ENCODE results near the gene IGSF8. TPM values are rescaled to one million over a fixed set of nuclear protein-coding genes. Genes with fewer than 3 reads are reported as not detected.

Gene IGSF8
- 22.4 TPM for total RNA-seq

- DNase-seq (ENCODE audit: low spot score): peak; percentile 96
Measured at GRCh38 chr1:160097911-160098851, at the start of gene IGSF8. TSS of gene IGSF8 (minus strand) at chr1:160098619. CDS start at chr1:160098472, 147 bp downstream.

- DNase-seq (ENCODE audit: low spot score): no peak
Measured at GRCh38 chr1:160148121-160148520, 49.7 kb upstream of the IGSF8 start.

- no peak for DNase-seq (ENCODE audit: low spot score)
Measured at GRCh38 chr1:160146107-160146506, 47.7 kb upstream of the IGSF8 start.

DNA sequence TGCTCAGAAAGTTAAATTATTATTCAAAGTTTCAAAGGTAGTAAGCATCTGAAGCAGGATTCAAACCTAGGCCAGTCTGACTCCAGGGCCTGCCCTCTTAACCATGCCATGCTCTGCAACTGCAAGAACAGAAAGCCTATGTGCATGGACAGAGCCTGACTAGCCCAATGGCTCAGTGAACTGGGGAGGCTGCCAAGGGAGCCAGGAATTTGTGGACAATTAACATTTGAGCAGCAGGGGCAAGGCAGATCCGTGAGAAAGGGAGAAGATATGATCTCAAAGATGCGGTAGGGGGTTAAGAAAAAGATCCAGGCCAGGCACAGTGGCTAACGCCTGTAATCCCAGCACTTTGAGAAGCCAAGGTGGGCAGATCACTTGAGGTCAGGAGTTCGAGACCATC, 46.5 kb upstream of the IGSF8 start:
- no peak for DNase-seq (ENCODE audit: low spot score)

- DNase-seq (ENCODE audit: low spot score): no peak
Measured at GRCh38 chr1:160143695-160144094, 45.3 kb upstream of the IGSF8 start.

DNA sequence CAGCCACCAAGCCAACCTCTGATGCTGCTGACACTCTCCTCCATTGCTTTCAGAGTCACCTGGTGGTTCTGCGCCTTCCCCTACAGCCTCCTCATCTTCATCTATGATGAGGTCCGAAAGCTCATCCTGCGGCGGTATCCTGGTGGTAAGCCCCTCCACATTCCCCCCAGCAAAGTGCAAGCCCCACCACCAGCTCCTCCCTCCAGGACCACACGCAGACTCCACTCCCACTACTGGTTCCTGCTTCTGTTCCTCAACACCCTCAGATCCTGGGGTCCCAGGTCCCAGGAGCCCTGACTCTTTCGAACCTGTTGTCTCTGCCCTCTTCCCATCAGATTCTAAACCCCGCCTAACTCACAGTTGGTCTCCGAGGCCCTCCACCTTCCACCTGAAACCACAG, 41.4 kb upstream of the IGSF8 start:
- no peak for DNase-seq (ENCODE audit: low spot score)

- DNase-seq (ENCODE audit: low spot score): no peak
Measured at GRCh38 chr1:160137216-160137862, 38.9 kb upstream of the IGSF8 start.

DNA sequence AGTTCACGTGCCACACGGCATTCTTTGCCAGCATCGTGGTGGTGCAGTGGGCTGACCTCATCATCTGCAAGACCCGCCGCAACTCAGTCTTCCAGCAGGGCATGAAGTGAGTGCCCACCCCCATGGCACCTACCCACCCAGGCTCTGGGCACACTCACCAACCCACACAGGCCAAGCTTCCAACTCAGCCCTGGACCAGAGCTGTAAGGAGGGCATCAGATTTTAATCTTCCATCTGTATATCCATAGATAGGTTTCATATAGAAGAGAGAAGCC, 38.4 kb upstream of the IGSF8 start:
- no peak for DNase-seq (ENCODE audit: low spot score)

DNA sequence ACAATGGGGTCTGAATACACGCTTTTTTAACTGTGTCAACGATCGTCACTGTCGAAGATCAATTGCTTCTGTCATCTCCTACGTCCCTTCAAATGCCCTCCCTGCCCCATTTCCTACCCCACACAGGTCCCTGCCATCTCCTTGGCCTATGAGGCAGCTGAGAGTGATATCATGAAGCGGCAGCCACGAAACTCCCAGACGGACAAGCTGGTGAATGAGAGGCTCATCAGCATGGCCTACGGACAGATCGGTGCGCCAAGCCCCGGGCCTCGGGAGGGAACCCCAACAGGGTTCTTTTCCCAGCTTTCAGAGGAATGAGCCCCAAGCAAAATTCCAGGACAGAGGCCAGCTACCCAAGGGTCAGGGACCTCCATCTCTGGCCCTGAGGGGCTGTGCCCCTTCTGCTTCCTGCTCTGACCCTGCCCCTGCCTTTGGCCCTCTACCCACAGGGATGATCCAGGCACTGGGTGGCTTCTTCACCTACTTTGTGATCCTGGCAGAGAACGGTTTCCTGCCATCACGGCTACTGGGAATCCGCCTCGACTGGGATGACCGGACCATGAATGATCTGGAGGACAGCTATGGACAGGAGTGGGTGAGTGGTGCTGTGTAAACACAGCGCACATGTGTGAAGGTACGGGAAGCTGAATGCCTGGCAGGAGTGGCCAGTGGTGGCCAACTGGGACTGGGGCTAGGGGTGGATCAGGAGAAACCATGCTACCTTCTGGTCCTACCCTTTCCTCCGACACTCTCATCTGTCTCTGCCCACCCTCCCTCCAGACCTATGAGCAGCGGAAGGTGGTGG, 37.9 kb upstream of the IGSF8 start:
- DNase-seq (ENCODE audit: low spot score): no peak

- no peak for DNase-seq (ENCODE audit: low spot score)
Measured at GRCh38 chr1:160134791-160135572, 36.6 kb upstream of the IGSF8 start.

DNA sequence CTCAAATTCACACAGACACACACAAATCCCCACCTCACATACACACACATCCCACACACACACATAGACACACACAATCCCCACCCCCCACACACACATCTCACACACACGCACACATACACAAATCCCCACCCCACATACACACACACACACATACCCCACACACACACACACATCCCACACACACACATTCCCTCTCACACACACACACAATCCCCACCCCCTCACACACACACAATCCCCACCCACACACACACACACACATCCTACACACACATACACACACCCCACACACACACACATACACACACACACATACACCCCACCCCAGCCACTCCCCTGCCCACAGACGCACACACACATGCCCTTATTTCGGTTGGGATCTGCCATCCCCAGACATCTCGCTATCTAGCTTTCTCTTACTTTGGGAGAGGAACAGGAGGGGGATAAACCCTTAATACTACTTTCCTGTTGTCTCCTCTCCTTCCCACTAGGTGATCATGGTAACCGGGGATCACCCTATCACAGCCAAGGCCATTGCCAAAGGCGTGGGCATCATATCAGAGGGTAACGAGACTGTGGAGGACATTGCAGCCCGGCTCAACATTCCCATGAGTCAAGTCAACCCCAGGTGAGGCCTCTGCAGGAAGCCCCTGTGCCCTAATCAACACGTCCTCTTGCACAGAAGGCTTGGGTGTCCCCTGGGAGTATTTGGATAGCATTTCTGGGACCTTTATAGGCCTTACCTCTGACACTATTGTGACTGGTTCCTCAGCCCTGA, 35.8 kb upstream of the IGSF8 start:
- no peak for DNase-seq (ENCODE audit: low spot score)

DNA sequence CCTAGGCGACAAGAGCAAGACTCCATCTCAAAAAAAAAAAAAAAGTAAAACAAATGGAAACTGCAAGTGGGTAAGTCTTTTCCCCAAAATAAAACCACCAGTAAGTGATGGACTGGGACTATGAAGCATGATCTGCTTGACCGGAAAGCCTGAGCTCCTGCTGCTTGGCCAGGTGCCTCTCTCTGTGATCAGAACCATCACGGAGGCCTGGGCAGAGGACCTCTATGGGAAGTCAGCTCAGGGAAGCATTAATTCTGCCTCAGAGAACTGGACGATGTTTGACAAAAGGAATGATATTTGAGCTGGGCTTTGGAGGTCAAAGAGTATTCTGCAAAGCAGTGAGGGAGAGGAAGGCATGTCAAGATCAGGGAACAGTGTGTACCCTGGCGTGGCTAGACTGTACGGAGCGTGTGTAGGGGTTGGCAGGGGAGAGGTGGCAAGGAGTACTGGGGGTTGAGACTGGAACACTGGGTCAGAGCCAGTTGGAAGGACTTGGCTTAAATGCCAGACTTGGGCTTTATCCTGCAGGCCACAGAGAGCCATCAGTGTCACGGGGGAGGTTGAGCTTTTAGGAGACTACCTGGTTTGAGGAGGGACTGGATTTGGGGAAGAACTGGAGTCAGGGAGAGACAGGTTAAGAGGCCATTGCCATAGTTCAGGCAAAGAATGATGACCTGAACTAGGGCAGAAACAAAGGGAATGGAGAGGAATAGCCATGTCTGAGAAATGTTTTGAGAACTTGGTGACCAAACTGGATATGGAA, 33.6 kb upstream of the IGSF8 start:
- DNase-seq (ENCODE audit: low spot score): no peak

- DNase-seq (ENCODE audit: low spot score): no peak
Measured at GRCh38 chr1:160130939-160131338, 32.5 kb upstream of the IGSF8 start.

- no peak for DNase-seq (ENCODE audit: low spot score)
Measured at GRCh38 chr1:160130486-160130885, 32.1 kb upstream of the IGSF8 start.

- no peak for DNase-seq (ENCODE audit: low spot score)
Measured at GRCh38 chr1:160129966-160130365, 31.5 kb upstream of the IGSF8 start.

- DNase-seq (ENCODE audit: low spot score): no peak
Measured at GRCh38 chr1:160129558-160129957, 31.1 kb upstream of the IGSF8 start.

GRCh38 chr1:160129046-160129445, 30.6 kb upstream of the IGSF8 start:
- DNase-seq (ENCODE audit: low spot score): no peak

GRCh38 chr1:160128636-160129035, 30.2 kb upstream of the IGSF8 start:
- no peak for DNase-seq (ENCODE audit: low spot score)

DNA sequence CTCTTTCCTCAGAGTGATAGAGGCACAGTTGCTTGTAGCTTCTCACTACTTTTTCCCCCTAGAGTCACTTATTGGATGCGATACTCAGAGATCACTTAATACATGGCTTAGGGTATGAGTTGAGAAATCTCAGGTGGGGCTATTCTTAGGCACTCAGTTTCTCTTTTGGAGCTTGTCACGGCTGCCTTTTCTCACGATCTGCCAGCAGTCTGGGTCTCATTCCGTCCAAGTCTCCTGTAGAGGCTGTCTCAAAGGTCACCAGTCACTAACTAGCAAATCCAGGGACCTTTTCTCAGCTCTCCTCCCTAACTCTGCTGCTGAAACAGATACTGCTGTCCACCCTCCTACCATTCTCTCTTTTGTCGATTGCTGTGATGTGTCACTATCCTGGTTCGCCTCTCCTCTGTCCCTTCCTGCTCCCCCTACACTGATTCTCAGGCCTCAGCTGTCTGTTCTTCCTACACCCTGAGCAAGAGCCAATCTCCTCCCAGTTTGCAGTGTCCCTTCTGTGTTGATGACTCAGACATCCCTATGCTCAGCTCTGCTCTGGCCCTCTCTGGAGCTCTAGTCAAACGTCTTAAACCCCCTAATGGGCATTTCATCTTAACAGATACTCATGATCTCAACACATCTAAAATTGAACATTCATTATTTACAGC, 29.6 kb upstream of the IGSF8 start:
- no peak for DNase-seq (ENCODE audit: low spot score)

DNA sequence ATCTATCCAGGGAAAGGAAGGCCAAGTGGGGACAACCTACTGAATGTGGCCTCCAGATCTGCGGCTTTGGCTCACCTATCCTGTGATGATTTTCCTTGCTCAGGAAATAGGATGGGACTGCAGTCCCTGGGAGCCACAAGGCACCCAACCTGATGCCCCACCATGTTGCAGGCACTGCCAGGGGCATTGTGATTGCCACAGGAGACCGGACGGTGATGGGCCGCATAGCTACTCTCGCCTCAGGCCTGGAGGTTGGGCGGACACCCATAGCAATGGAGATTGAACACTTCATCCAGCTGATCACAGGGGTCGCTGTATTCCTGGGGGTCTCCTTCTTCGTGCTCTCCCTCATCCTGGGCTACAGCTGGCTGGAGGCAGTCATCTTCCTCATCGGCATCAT, 29.0 kb upstream of the IGSF8 start:
- DNase-seq (ENCODE audit: low spot score): no peak

Measured in ureter (tissue), 1 donor.